BLaER1 (cell line): ENCODE measurements around the gene RANBP10.

ENCODE experiments used
- H3K27ac ChIP-seq: shearing (Covaris generic); formaldehyde crosslinking; 2 replicates; pipeline ENCODE4 v1.8.1; 2022
- H3K27me3 ChIP-seq: shearing (Covaris generic); formaldehyde crosslinking; 2 replicates; pipeline ENCODE4 v1.8.1; 2022
- H3K36me3 ChIP-seq: shearing (Covaris generic); formaldehyde crosslinking; 2 replicates; pipeline ENCODE4 v1.8.1; 2022
- H3K4me1 ChIP-seq: shearing (Covaris generic); formaldehyde crosslinking; 2 replicates; pipeline ENCODE4 v1.8.1; 2022
- H3K4me2 ChIP-seq: shearing (Covaris generic); formaldehyde crosslinking; 2 replicates; pipeline ENCODE4 v1.8.1; 2022
- H3K4me3 ChIP-seq: shearing (Covaris generic); formaldehyde crosslinking; 2 replicates; pipeline ENCODE4 v1.8.1; 2022
- H3K9ac ChIP-seq: shearing (Covaris generic); formaldehyde crosslinking; 2 replicates; pipeline ENCODE4 v1.8.1; 2022
- H3K9me3 ChIP-seq: shearing (Covaris generic); formaldehyde crosslinking; 2 replicates; pipeline ENCODE4 v1.8.1; 2022
- H4K20me1 ChIP-seq: shearing (Covaris generic); formaldehyde crosslinking; 2 replicates; pipeline ENCODE4 v1.8.1; 2022
- Cebpa-rat ChIP-seq: shearing (Covaris generic); IDR thresholded peaks from 2 replicates; pipeline ENCODE4 v1.8.1; 2022

Gene RANBP10

DNA sequence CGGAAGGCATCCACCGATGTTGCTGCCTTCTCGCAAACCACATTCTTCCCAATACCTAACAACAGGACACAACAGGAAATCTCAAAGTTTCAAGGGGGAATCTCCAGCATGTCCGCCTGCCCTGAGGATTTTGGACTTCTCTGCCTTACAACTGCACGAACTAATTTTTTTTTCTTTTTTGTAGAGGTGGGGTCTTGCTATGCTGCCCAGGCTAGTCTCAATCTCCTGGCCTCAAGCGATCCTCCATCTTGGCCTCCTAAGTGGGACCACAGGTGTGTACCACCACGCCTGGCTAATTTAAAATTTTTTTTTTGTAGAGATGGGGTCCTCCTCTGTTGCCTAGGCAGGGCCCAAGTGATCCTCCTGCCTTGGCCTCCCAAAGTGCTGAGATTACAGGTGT is 130.4 kb downstream of the RANBP10 start:
- TF ChIP-seq Cebpa-rat, result no peak

DNA sequence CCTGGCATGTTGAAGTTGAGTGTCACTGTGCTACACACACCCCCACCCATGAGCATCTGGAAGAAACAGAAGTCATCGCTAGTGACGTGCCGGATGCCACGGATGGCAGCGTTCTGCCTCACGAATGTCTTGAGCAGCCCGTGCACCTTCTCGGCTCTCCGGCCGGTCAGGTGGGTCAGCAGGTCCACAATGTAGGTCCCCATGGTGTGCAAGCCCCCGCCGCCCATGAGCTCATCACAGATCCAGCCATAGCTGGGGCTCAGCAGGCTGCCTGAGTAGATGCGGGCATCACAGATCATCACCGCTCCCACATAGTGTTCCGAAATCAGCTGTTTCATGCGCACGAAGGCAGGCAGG is 130.8 kb downstream of the RANBP10 start:
- H4K20me1 ChIP-seq, result no peaks in the 10 kb centered on the region
- H3K4me2 ChIP-seq, result peak overlapping the region; percentile 83; the same call in 1 of the 2 replicates
- H3K4me1 ChIP-seq, result peaks cover 53% of the 10 kb centered on the region
- H3K27me3 ChIP-seq, result no peaks in the 10 kb centered on the region
- no peaks in the 10 kb centered on the region for H3K9me3 ChIP-seq
- H3K9ac ChIP-seq, result no peak overlapping the region
- no peak overlapping the region for H3K27ac ChIP-seq
- no peak overlapping the region for H3K4me3 ChIP-seq
- TF ChIP-seq Cebpa-rat, result no peak
- H3K36me3 ChIP-seq, result peaks cover 38% of the 10 kb centered on the region

More for the DNA sequence above, 130.4 kb downstream of the RANBP10 start:
- no peak overlapping the region for H3K4me3 ChIP-seq
- no peaks in the 10 kb centered on the region for H4K20me1 ChIP-seq
- H3K4me2 ChIP-seq, result no peak overlapping the region
- no peak overlapping the region for H3K27ac ChIP-seq
- peaks cover 53% of the 10 kb centered on the region for H3K4me1 ChIP-seq
- H3K36me3 ChIP-seq, result peaks cover 42% of the 10 kb centered on the region
- H3K9me3 ChIP-seq, result no peaks in the 10 kb centered on the region
- H3K9ac ChIP-seq, result no peak overlapping the region
- H3K27me3 ChIP-seq, result no peaks in the 10 kb centered on the region

DNA sequence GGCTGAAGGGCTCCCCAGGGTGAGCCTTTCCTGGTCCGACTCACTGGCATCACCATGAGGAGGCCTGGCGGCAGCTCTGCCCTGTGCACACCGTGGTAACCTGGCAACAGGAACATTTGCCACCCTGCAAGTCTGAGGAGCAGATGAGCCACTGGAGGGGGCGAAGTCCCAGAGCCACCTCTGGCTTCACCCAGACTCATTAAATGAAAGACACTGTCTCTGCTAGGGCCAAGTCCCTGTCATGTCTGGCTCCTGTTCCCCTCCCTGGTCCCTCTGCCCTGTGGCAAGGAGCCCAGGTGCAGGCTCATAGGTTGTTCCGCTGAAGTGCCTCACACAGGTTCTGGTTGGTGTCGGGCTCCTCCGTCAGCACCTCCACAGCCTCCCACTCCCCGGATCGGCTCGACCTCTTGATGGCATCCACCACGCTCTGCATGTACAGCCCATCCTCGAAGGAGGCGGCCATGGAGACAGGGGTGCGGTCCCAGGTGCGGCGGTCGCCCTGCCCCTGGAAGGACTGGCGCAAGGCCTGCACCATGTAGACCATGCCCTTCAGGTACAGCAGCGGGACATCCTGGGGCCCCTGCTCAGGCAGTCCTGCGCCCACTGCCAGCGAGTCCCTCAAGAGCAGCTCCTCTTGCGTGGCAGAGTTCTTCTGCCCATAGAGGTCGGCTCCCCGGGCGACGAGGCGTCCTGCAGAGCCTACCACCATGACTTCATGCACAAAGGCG is 131.3 kb downstream of the RANBP10 start:
- Histone ChIP-seq H3K4me2 (peak overlapping the region; percentile 83), H3K4me3 (no peak overlapping the region), H3K4me1 (peaks cover 53% of the 10 kb centered on the region), H3K9me3 (no peaks in the 10 kb centered on the region), H3K27ac (peak overlapping the region; percentile 72), H3K27me3 (no peaks in the 10 kb centered on the region), H3K36me3 (peaks cover 33% of the 10 kb centered on the region), H3K9ac (peak overlapping the region; percentile 63), H4K20me1 (no peaks in the 10 kb centered on the region)
- TF ChIP-seq Cebpa-rat, result no peak

DNA sequence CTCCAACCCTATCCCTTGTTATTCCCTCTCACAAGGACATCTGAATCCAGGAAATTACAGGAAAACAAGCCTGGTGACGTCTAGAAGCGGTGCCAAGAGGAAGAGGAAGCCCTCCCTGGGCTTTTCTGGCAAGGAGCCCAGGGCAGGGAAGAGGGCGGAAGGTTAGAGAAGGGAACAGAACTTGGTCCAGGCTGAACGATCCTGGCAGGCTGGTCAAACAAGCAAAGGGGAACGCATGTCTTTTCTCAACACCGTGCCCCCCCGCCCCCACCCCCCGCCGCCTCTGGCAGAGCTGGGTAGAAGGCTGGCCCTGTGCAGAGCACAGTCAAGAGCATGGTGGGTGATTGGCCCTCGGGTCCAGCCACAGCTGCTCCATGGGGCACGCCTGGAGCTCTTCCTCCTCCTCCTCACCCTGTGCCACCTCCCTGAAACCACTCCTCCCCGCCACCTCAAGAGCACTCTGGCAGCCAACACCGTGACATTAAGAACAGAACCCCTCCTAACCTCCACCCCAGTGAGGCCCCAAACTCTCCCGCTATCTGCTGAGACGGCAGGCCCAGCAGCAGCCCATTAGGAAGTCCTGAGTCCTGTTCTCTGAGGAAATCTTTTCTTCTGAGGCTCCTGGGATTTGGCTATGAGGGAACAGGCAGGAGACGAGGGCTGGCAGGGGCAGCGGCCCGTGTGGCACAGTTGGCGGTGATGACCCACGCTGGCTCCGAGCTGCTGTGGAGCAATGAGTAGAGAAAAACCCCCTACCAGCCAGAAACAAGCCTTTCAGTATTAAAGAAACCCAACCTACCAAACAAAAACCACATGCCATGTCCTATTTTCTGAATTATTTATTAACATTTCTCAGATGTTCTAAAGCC is 132.4 kb downstream of the RANBP10 start:
- peak overlapping the region; percentile 63 for H3K9ac ChIP-seq
- H3K9me3 ChIP-seq, result no peaks in the 10 kb centered on the region
- H4K20me1 ChIP-seq, result no peaks in the 10 kb centered on the region
- H3K27me3 ChIP-seq, result no peaks in the 10 kb centered on the region
- peak overlapping the region; percentile 72 for H3K27ac ChIP-seq
- H3K4me3 ChIP-seq, result no peak overlapping the region
- H3K4me1 ChIP-seq, result peaks cover 58% of the 10 kb centered on the region
- no peak for TF ChIP-seq Cebpa-rat
- H3K4me2 ChIP-seq, result peak overlapping the region; percentile 83
- H3K36me3 ChIP-seq, result peaks cover 24% of the 10 kb centered on the region
